AG09319 (cell line): Measurements from ENCODE around the gene HEPACAM.

Source experiments
- DNase-seq: peaks from one replicate; pipeline ENCODE4 v3.0.0-alpha.2; 2010; ENCODE audit warnings: low read depth; ENCODE audit errors: extremely low read depth
- TF ChIP-seq, protein P1 (sequence below): IDR thresholded peaks from 2 replicates; pipeline ENCODE4 v1.5.1; 2011; ENCODE audit warnings: low read depth, mild to moderate bottlenecking, inconsistent platforms, low read length, moderate library complexity

The HEPACAM gene

DNA sequence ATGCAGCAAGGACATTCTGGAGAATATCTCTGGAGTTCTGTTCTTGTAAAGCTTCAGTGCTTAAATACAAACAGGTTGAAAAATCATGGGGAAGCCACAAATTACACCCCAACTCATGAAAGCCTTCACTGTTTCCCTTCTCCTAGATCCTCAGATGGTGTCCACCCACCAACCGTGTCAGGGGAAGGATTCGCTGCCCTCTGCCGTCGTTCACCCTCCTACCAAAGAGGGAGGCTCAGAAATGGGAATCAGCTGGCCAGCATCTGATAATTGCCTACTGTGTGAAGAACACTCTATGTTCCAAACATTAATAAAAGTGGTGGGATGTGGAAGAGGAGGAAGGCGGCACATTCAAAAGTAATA, 7.4 kb upstream of the HEPACAM start:
- TF ChIP-seq, protein P1, sequence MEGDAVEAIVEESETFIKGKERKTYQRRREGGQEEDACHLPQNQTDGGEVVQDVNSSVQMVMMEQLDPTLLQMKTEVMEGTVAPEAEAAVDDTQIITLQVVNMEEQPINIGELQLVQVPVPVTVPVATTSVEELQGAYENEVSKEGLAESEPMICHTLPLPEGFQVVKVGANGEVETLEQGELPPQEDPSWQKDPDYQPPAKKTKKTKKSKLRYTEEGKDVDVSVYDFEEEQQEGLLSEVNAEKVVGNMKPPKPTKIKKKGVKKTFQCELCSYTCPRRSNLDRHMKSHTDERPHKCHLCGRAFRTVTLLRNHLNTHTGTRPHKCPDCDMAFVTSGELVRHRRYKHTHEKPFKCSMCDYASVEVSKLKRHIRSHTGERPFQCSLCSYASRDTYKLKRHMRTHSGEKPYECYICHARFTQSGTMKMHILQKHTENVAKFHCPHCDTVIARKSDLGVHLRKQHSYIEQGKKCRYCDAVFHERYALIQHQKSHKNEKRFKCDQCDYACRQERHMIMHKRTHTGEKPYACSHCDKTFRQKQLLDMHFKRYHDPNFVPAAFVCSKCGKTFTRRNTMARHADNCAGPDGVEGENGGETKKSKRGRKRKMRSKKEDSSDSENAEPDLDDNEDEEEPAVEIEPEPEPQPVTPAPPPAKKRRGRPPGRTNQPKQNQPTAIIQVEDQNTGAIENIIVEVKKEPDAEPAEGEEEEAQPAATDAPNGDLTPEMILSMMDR: no peak; the same call in 1 of the 2 replicates
- DNase-seq: no peak

DNA sequence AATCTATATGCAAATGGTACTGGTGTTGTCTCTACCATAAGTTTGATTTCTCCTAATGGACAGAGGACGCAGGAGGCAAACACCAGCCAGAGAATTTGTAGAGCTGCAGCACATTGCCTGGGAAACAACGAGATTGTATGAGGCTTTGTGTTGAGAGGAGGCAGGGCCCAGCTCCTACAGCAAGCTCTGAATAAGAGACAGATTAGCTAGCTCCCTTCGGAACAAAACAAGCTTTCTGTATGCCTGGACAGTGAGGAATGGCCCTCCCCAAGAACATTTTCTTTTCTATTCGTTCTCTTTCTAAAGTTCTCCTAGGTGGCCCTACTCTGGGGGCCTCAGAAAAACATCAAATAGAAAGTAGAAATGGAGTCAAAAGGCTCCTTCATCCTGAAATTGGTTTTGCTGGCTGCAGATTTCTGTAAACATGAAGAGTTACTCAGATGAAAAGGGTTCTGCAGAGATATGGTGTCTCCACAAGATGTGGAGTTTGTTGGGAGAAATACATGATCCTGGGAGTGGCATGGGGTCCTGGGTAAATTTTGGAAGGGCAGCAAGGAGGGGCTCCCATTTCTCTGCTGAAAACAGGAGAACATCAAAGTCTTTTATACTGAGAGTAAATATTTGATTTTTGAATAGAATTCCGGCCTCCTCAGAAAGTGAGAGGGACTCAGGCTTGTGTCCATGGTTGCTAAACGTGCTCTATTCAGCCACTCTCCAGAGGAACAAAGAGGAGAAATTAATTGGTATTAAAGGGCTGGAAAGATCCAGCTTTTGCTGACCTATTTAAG, 6.8 kb upstream of the HEPACAM start:
- TF ChIP-seq, protein P1: no peak
- DNase-seq: no peak

DNA sequence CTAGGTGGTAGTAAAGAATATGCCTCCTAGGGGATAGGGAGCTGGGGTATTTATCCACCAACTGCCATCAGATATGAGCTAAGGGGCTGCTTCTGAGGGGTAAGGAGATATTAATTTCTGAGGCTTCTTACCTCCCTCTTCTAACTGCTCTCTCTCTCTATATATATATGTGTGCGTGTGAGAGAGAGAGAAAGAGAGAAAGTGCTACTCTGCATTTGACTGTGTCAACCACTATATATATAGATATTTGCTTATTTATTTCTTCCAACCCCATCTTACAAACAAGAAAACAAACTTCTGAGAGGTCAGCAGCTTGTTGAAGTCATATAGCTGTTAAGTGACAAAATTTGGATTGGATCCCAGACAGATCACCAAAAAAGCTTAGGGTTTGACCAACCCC, 5.9 kb upstream of the HEPACAM start:
- TF ChIP-seq, protein P1: no peak
- no peak for DNase-seq

DNA sequence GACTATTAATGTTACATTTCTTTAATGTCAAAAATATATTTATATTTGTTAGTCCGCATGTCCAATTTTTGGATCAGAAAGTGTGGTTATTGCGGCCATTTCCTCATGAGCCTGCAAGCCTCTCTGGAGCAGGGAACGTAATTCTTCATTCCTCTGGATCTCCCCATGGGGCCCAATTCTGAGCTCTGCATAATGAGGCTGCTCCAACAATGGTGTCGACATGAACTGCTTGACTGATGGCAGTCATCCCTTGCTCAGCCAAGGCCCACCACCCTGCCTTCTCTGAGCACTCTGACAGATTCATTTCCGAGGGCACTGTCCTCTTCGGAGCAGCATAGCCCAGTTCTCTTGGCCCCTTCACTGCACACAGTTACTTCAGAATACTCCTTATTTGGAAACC, 3.1 kb upstream of the HEPACAM start:
- TF ChIP-seq, protein P1: no peak
- DNase-seq: no peak

DNA sequence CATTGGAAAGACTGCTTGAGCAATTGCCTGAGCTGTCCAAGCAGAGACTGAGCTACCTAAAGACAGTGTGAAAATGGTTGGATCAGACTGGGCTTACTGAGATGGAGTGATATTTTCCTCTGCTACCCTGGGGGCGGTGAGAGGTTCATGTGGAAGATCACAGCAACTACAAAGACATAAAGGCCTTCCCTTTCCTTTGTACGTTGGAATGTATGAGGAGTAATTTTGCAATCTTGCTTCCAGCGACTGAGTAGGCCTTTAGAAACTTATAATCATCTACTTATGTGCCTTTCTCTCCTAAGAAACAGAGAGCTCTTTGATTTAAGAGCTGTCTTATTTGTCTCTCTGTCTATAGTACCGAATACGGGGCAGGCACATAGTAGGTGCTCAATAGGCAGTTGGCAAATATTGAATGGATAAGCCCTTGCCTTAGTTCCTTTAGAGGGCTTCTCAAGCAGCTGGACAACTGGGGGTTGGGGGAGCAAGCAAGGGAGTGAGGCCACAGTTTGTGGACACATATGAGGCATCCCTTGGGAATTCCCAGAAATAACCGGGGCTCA, 2.4 kb upstream of the HEPACAM start:
- no peak for DNase-seq
- TF ChIP-seq, protein P1: no peak

DNA sequence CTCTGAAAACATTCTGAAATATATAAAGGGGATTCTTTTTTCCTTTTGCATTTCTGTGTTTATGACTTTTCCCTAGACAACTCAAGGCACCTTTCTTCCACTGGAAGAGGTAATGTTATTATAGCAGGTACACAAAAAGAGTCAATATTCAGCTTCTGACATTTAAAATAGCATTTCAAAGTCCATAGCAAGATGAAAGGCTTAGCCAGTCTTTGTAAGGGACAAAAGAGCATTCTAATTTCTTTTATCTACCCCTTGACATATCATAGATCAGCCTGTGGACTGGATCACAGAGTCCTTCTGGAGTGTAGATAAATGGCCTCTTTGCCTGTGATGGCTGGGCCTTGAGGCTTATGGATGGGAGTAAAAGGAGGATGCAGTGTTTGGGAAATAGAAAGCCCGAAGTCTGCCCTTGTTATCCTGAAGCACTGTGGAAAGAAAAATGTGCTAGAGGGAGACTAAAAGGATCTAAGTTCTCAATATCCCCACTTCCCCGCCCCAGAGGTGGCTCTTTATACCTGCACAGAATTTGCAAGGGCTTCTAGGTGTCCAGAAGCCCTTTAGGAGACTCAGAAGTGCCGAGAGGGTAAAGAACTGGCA, 1.6 kb upstream of the HEPACAM start:
- TF ChIP-seq, protein P1: no peak
- no peak for DNase-seq

DNA sequence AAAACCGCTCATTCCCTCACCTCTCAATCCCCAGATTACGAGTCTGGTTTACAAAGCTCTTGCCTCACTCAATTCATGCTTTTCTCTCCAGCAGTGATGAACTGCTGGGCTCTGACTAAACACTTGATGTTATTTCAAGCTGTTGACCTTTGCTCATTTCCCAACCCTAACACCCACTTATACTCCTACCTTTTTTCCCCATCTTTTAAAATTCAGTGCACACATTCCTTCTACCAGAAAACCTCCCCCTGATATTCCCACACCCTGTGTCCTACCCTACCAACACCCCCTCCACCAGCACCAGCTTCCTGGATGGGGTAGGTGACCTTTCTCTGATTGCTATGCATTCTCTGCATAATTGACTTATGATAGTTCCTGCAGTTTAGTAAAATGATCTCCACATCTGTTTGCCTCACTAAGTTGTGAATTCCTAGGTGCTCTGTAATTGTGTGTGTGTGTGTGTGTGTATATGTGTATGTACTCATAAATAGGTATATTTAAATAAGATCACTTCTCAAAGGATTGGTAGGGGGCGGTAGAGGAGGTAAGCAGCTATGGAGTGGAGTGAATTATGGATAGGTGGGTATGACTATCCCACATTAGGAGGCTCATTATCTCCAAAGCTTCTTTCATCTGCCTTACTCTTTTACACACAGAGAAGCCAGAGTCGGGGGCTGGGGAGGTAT, 842 bp downstream of the HEPACAM start:
- TF ChIP-seq, protein P1: no peak; the same call in 1 of the 2 replicates
- peak; percentile 65 for DNase-seq
